GM12878 (cell line): ENCODE measurements around the gene VAV2. TPM values are rescaled to one million over a fixed set of nuclear protein-coding genes. Genes with fewer than 3 reads are reported as not detected.

Experiments used
- ATAC-seq: fragments of 200-7000 bp; cut with Tn5 transposase; 3 replicates; pipeline ENCODE4 v1.9.1; 2020; ENCODE audit warnings: mild to moderate bottlenecking, moderate library complexity
- BruUV-seq: library from RNA; stranded (reverse); fragments of 400-500 nt; replicated peaks from 2 replicates; lab custom pipeline; 2021; lab: Mats Ljungman, UMichigan
- CTCF ChIA-PET: fragments of 300-600 bp; sonication (Branson Sonifier 250); formaldehyde crosslinking; extraction: SDS; loops from one replicate; lab custom pipeline; 2021; ENCODE audit warnings: inconsistent platforms; lab: Yijun Ruan, JAX
- POLR2A ChIA-PET: fragments of 350-600 bp; formaldehyde crosslinking; extraction: SDS; loops from one replicate; lab custom pipeline; 2021; ENCODE audit warnings: inconsistent platforms; lab: Charles Lee
- RAD21 ChIA-PET: fragments of 300-600 bp; sonication (Branson Sonifier 250); formaldehyde crosslinking; loops from one replicate; lab custom pipeline; 2023; ENCODE audit warnings: antibody characterized with exemption; ENCODE audit not compliant: unreplicated experiment; lab: Charles Lee
- SMC1A ChIA-PET: fragments of 300-600 bp; sonication (Branson Sonifier 250); formaldehyde crosslinking; loops from one replicate; lab custom pipeline; 2023; ENCODE audit not compliant: unreplicated experiment, uncharacterized antibody; lab: Charles Lee
- DNase-seq: peaks from one replicate; pipeline ENCODE4 v3.0.0-alpha.2; 2011; ENCODE audit warnings: low read depth, low spot score
- FAIRE-seq: peaks from 3 replicates; lab custom pipeline; 2011; peaks lifted over from hg19 to GRCh38; lab: Jason Lieb, UNC
- H2AFZ ChIP-seq: 2 replicates; pipeline ENCODE4 v1.6.0; 2011; ENCODE audit warnings: low read depth, low read length, control low read depth; ENCODE audit not compliant: control insufficient read depth
- H3K27ac ChIP-seq: 2 replicates; pipeline ENCODE4 v1.5.1; 2011; ENCODE audit warnings: control low read depth; ENCODE audit not compliant: control insufficient read depth, insufficient read depth
- H3K27me3 ChIP-seq, 2 experiments: replicated peaks in 1 of 2; 2 replicates each; pipeline versions ENCODE4 v1.6.0 to v1.6.1; 2011; ENCODE audit warnings: low read length in 1 of 2; ENCODE audit not compliant: control insufficient read depth in 2 of 2, insufficient read depth in 2 of 2
- H3K36me3 ChIP-seq, 2 experiments: 2 replicates each; pipeline ENCODE4 v1.5.1; 2011; ENCODE audit warnings: low read length in 1 of 2; ENCODE audit not compliant: control insufficient read depth in 2 of 2, insufficient read depth in 2 of 2
- H3K4me1 ChIP-seq: 2 replicates; pipeline ENCODE4 v1.6.1; 2011; ENCODE audit warnings: mild to moderate bottlenecking, low read length, moderate library complexity, mixed read lengths; ENCODE audit not compliant: control insufficient read depth, insufficient read depth
- H3K4me2 ChIP-seq: 2 replicates; pipeline ENCODE4 v1.6.0; 2011; ENCODE audit warnings: control low read depth; ENCODE audit not compliant: control insufficient read depth, insufficient read depth
- H3K4me3 ChIP-seq: fragments of 200-600 bp; sonication (generic); 2 replicates; pipeline ENCODE4 v1.5.1; 2016
- H3K79me2 ChIP-seq: 2 replicates; pipeline ENCODE4 v1.6.0; 2011; ENCODE audit warnings: low read length; ENCODE audit not compliant: control insufficient read depth, insufficient read depth
- H3K9ac ChIP-seq: 2 replicates; pipeline ENCODE4 v1.8.0; 2011; ENCODE audit warnings: low read length, control low read depth, mixed read lengths; ENCODE audit not compliant: control insufficient read depth, insufficient read depth
- H3K9me3 ChIP-seq: replicated peaks from 3 replicates; pipeline ENCODE4 v1.5.1; 2011; ENCODE audit warnings: mild to moderate bottlenecking, low read length; ENCODE audit not compliant: control insufficient read depth, insufficient read depth
- H4K20me1 ChIP-seq: 2 replicates; pipeline ENCODE4 v1.6.0; 2011; ENCODE audit not compliant: control insufficient read depth, insufficient read depth
- DPF2 ChIP-seq: fragments of 450-650 bp; IDR thresholded peaks from 2 replicates; pipeline ENCODE4 v1.6.1; 2017; ENCODE audit warnings: mild to moderate bottlenecking
- FOXM1 ChIP-seq: IDR thresholded peaks from 2 replicates; pipeline ENCODE4 v1.6.1; 2012; ENCODE audit warnings: low read depth, mild to moderate bottlenecking, inconsistent platforms, low read length, moderate library complexity
- PAX8 ChIP-seq: fragments of 450-650 bp; IDR thresholded peaks from 2 replicates; pipeline ENCODE4 v1.6.1; 2017; ENCODE audit warnings: mild to moderate bottlenecking, moderate library complexity
- POLR2A ChIP-seq: IDR thresholded peaks from 2 replicates; pipeline ENCODE4 v1.6.1; 2011; ENCODE audit warnings: low read depth, mild to moderate bottlenecking, low read length
- POLR2AphosphoS5 ChIP-seq: IDR thresholded peaks from 2 replicates; pipeline ENCODE4 v1.6.1; 2011; ENCODE audit warnings: mild to moderate bottlenecking, low read length, inconsistent platforms
- RAD51 ChIP-seq: fragments of 450-650 bp; IDR thresholded peaks from 2 replicates; pipeline ENCODE4 v1.6.1; 2016; ENCODE audit warnings: moderate library complexity, mild to moderate bottlenecking, inconsistent platforms
- SMARCA5 ChIP-seq: fragments of 450-650 bp; IDR thresholded peaks from 2 replicates; pipeline ENCODE4 v1.6.1; 2017; ENCODE audit warnings: mild to moderate bottlenecking
- TCF7 ChIP-seq: IDR thresholded peaks from 2 replicates; pipeline ENCODE4 v1.6.1; 2014; ENCODE audit warnings: antibody characterized with exemption, borderline replicate concordance
- ZSCAN29 ChIP-seq: fragments of 450-650 bp; IDR thresholded peaks from 2 replicates; pipeline ENCODE4 v1.6.1; 2017; ENCODE audit warnings: mild to moderate bottlenecking, moderate library complexity
- WGBS: methylation state at CpG from one replicate; pipeline ENCODE4 v1.1.6; 2016; ENCODE audit warnings: low lambda C conversion rate; ENCODE audit not compliant: insufficient replicate concordance, insufficient coverage; ENCODE audit errors: missing lambda C conversion rate; 5-methylcytosine and 5-hydroxymethylcytosine counted together
- in situ Hi-C: fragments of 300-500 bp; cut with MboI; formaldehyde crosslinking; loops from 9 replicates; pipeline ENCODE4 v1.14.3; 2018; ENCODE audit warnings: mixed read lengths
- intact Hi-C: fragments of 100-400 bp; cut with micrococcal nuclease; formaldehyde crosslinking; loops from one replicate; pipeline ENCODE4 v1.14.2; 2022; ENCODE audit not compliant: unreplicated experiment
- polyA plus RNA-seq, 11 experiments: library from polyadenylated mRNA; depleted of rRNA in 4 of 11; unstranded in 6 of 11; stranded (reverse) in 5 of 11; fragments of >200 nt; fragmentation: Nextera tagmentation in 4 of 11; fragmentation: Illumina TruSeq in 1 of 11; extraction: Ambion mirVana in 4 of 11; extraction: Trizol in 1 of 11; gene quantifications; 1 replicate in 1 of 11; 2 replicates in 10 of 11; pipeline versions ENCODE4 v1.2.1 to v1.2.3, GENCODE V29; 2011 to 2016; ENCODE audit warnings: inconsistent platforms in 2 of 11, missing spikeins in 2 of 11, low read depth in 1 of 11
- total RNA-seq, 4 experiments: library from RNA; depleted of rRNA in 3 of 4; stranded (reverse); fragments of >200 nt in 3 of 4; fragmentation: Illumina TruSeq in 1 of 4; extraction: Trizol in 1 of 4; gene quantifications; 2 replicates each; pipeline versions ENCODE4 v1.2.1 to v1.2.3, GENCODE V29; 2013 to 2021
- TF ChIP-seq, protein P1 (sequence below): IDR thresholded peaks from 2 replicates; pipeline ENCODE4 v1.6.1; 2011; ENCODE audit warnings: low read depth, mild to moderate bottlenecking, low read length, moderate library complexity, borderline replicate concordance; ENCODE audit errors: extremely low read depth
- TF ChIP-seq, protein P2 (sequence below): fragments of 450-650 bp; IDR thresholded peaks from 2 replicates; pipeline ENCODE4 v1.6.1; 2018; ENCODE audit warnings: borderline replicate concordance, mild to moderate bottlenecking; ENCODE audit not compliant: partially characterized antibody

Gene VAV2
- total and polyA plus RNA-seq, 10 of the 15 experiments (the other 5 are each of a cell fraction or from before 2014, with no cell fraction given): 0.13 to 43.9 (median 16.9) TPM

DNA sequence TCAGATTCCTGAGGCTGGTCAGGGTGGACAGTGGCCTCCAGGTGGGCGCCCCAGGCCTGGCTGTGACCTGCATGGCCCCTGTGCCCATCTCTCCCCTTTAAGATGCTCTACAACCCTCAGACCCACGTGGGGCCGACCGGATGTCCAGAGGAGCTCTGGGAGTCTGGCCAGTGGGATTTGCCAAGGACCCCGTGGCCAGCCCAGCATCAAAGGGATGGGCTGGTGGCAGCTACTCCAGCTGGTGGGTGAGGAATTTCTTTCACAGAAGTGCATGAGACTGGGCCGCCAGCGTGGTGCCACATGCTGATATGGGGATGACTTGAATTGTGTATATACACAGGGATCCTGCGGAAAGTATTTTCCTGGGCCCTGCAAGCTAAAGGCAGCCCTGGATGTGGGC is 159.2 kb downstream of the VAV2 start:
- no TSS peak for BruUV-seq
- Histone ChIP-seq H2AFZ (no peak overlapping the region), H3K9ac (no peak overlapping the region), H3K9me3 (no peaks in the 10 kb centered on the region), H3K27me3 (no peaks in the 10 kb centered on the region), H3K27ac (no peak overlapping the region), H3K4me1 (no peaks in the 10 kb centered on the region; the same call in 1 of the 2 replicates), H3K36me3 (peaks cover 21 to 28% of the 10 kb centered on the region in 2 experiments; a peak in 3 of 4 replicates), H3K4me2 (no peak overlapping the region), H3K79me2 (no peaks in the 10 kb centered on the region; the same call in none of the 2 replicates), H4K20me1 (no peaks in the 10 kb centered on the region), H3K4me3 (no peak overlapping the region)
- in situ Hi-C loops: no loop called here
- TF ChIP-seq POLR2A (no peak), DPF2 (no peak), ZSCAN29 (no peak), SMARCA5 (no peak), RAD51 (no peak), POLR2AphosphoS5 (no peak), TCF7 (no peak), FOXM1 (no peak), PAX8 (no peak)
- TF ChIP-seq, protein P1, sequence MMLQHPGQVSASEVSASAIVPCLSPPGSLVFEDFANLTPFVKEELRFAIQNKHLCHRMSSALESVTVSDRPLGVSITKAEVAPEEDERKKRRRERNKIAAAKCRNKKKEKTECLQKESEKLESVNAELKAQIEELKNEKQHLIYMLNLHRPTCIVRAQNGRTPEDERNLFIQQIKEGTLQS: no peak
- TF ChIP-seq, protein P2, sequence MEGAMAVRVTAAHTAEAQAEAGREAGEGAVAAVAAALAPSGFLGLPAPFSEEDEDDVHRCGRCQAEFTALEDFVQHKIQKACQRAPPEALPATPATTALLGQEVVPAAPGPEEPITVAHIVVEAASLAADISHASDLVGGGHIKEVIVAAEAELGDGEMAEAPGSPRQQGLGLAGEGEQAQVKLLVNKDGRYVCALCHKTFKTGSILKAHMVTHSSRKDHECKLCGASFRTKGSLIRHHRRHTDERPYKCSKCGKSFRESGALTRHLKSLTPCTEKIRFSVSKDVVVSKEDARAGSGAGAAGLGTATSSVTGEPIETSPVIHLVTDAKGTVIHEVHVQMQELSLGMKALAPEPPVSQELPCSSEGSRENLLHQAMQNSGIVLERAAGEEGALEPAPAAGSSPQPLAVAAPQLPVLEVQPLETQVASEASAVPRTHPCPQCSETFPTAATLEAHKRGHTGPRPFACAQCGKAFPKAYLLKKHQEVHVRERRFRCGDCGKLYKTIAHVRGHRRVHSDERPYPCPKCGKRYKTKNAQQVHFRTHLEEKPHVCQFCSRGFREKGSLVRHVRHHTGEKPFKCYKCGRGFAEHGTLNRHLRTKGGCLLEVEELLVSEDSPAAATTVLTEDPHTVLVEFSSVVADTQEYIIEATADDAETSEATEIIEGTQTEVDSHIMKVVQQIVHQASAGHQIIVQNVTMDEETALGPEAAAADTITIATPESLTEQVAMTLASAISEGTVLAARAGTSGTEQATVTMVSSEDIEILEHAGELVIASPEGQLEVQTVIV: no peak
- SMC1A ChIA-PET: interaction anchor here (1.1 kb wide), 1 partner anchor 11 kb away, joined by 3 read pairs; no protein-coding TSS in a partner anchor
- POLR2A ChIA-PET: no interaction called here
- 89% methylated on average over 8 of the region's 8 CpGs for WGBS
- FAIRE-seq: no peak
- DNase-seq: no peak
- ATAC-seq: no peak
- RAD21 ChIA-PET: no interaction called here
- CTCF ChIA-PET: no interaction called here
- intact Hi-C loops: no loop called here
